ENCODE data around the gene CISTR. TPM values are rescaled to one million over a fixed set of nuclear protein-coding genes. Genes with fewer than 3 reads are reported as not detected.
"Not testable (repeated sequence)": the region's sequence is repeated elsewhere in the genome, so short reads cannot be mapped to it uniquely, and the experiment has no call there.

Gene CISTR
- total RNA-seq, 4 donors from 2014 or later: not detected

DNA sequence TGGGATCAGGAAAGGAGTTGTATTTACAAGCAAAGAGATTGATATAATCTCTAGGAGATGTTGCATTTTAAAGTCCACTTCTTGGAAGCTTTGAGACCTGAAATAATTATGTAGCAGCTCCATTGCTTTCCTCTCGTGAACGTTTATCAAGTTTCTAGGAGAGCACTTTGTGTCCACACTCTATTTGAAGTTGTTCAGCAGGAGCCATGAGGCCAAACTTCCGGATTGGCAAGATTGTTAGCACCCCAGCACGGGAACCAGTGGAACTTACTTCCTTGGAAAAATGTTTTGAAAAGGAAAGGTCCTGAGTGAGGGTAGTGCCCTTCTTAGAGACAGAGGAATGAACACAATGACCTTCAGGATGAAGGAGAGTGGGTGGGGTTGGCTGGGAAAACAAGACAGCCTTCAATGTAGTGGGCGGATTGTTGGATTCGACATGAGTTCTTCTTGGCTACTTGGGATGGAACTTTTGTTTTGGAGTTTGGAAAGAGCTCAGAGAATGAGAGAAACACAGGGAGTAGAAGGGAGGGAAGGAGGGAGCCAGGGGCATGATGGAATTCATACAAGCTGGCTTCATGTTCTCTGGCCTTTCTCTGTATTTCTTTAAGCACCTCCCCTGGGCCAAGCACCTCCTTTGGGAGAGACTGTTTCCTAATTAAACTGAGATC, 23.8 kb upstream of the CISTR start:
- H3K27ac ChIP-seq: no peak overlapping the region
- H3K36me3 ChIP-seq: no peaks in the 10 kb centered on the region
- H3K4me1 ChIP-seq: no peaks in the 10 kb centered on the region
- DNase-seq: no peak
- H3K9me3 ChIP-seq: no peaks in the 10 kb centered on the region
- no peak overlapping the region for H3K4me3 ChIP-seq
- TF ChIP-seq POLR2A (IDR thresholded peaks at IDR 0.05): no peak
- TF ChIP-seq, protein P1, sequence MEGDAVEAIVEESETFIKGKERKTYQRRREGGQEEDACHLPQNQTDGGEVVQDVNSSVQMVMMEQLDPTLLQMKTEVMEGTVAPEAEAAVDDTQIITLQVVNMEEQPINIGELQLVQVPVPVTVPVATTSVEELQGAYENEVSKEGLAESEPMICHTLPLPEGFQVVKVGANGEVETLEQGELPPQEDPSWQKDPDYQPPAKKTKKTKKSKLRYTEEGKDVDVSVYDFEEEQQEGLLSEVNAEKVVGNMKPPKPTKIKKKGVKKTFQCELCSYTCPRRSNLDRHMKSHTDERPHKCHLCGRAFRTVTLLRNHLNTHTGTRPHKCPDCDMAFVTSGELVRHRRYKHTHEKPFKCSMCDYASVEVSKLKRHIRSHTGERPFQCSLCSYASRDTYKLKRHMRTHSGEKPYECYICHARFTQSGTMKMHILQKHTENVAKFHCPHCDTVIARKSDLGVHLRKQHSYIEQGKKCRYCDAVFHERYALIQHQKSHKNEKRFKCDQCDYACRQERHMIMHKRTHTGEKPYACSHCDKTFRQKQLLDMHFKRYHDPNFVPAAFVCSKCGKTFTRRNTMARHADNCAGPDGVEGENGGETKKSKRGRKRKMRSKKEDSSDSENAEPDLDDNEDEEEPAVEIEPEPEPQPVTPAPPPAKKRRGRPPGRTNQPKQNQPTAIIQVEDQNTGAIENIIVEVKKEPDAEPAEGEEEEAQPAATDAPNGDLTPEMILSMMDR (IDR thresholded peaks at IDR 0.05): no peak
- H3K27me3 ChIP-seq: no peaks in the 10 kb centered on the region

DNA sequence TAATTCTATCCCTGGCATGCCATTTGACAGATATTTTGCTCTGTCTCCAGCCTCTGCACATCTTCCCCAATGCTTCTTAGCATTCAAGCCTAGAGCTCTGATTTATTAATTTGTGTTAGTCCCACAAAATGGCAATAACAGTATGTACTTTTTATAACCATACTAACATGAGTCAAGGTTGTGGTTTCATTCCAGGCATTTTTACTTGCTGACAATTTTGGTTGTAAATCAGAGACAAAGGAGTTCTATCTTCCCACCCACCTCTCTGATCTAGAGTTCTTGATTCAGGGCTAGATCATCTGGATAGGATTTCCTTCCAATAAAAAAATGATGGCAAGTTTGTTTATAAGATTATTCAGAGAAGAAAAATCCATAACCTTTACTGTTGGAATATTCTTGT, 18.5 kb upstream of the CISTR start:
- H3K27me3 ChIP-seq: no peaks in the 10 kb centered on the region

DNA sequence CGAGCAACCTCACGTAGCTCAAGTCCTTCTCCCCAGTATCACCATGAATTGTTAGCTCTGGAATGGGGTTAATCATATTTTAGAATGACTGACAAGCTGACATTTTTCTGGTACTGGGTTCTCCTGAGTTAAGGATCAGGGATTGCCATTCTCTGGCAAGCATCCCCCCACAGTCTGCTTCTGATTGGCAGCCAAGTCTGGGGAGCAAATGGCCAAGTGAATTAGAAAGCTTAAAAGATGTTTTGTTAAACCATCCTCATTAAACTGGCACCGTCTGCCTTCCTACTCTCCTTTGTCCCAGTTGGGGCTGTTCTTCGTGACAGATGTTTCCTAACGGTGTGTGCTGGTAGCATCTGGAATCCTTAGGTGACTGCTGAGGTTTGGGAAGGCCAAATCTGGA, 17.2 kb upstream of the CISTR start:
- Histone ChIP-seq H3K4me1 (no peaks in the 10 kb centered on the region), H3K27me3 (no peaks in the 10 kb centered on the region), H3K9me3 (no peaks in the 10 kb centered on the region), H3K36me3 (no peaks in the 10 kb centered on the region), H3K4me3 (no peak overlapping the region), H3K27ac (no peak overlapping the region)
- no peak for TF ChIP-seq POLR2A (IDR thresholded peaks at IDR 0.05)
- TF ChIP-seq, protein P1 (IDR thresholded peaks at IDR 0.05): no peak
- no peak for DNase-seq

More for the DNA sequence above, 18.5 kb upstream of the CISTR start:
- no peak for DNase-seq
- TF ChIP-seq, protein P1 (IDR thresholded peaks at IDR 0.05): no peak
- TF ChIP-seq POLR2A (IDR thresholded peaks at IDR 0.05): no peak
- Histone ChIP-seq H3K4me1 (no peaks in the 10 kb centered on the region), H3K4me3 (no peak overlapping the region), H3K9me3 (no peaks in the 10 kb centered on the region), H3K27ac (no peak overlapping the region), H3K36me3 (no peaks in the 10 kb centered on the region)

DNA sequence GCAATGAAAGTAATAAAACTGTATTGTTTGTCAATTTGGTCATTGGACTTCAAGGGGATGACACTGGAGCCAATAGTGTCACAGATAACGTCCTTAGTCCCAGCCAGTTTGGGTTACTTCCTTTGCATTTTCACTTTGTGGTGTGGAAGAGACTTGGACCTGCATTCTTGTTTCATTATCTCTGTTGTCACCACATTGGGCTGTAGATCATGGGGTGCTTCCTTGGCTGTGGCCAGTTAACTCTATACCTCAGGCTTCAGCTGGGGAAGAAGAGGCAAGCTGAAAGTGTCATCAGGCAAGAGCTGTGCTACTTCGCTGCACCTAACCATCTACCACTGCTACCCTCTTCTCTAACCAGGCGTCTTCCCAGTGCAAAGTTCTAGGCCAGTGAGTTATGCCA, 15.1 kb upstream of the CISTR start:
- Histone ChIP-seq H3K9me3 (no peaks in the 10 kb centered on the region), H3K36me3 (no peaks in the 10 kb centered on the region), H3K27me3 (no peaks in the 10 kb centered on the region), H3K4me3 (no peak overlapping the region), H3K27ac (no peak overlapping the region), H3K4me1 (no peaks in the 10 kb centered on the region)
- TF ChIP-seq, protein P1 (IDR thresholded peaks at IDR 0.05): no peak
- no peak for TF ChIP-seq POLR2A (IDR thresholded peaks at IDR 0.05)
- DNase-seq: no peak

DNA sequence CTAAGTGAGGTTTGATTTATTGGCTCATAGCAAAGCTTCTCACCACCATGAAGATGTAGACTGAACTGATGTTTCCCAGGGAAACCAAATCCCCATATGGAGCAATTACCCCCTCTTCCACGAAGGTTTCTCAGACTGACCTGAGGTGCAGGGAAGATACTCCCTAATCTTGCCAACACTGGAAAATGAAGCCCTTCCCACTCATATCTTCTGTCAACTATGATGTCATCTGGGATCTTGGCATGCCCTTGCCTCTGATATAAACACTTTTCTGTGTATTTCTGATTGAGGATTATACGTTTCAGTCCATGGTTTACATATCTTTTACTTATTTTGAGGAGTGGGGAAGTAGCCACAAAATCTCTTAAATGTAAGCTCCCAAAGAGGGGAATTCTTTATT, 14.1 kb upstream of the CISTR start:
- no peak for DNase-seq
- Histone ChIP-seq H3K36me3 (no peaks in the 10 kb centered on the region), H3K27me3 (no peaks in the 10 kb centered on the region), H3K4me3 (no peak overlapping the region), H3K27ac (no peak overlapping the region), H3K9me3 (no peaks in the 10 kb centered on the region), H3K4me1 (no peaks in the 10 kb centered on the region)
- TF ChIP-seq POLR2A (IDR thresholded peaks at IDR 0.05): no peak
- TF ChIP-seq, protein P1 (IDR thresholded peaks at IDR 0.05): no peak

DNA sequence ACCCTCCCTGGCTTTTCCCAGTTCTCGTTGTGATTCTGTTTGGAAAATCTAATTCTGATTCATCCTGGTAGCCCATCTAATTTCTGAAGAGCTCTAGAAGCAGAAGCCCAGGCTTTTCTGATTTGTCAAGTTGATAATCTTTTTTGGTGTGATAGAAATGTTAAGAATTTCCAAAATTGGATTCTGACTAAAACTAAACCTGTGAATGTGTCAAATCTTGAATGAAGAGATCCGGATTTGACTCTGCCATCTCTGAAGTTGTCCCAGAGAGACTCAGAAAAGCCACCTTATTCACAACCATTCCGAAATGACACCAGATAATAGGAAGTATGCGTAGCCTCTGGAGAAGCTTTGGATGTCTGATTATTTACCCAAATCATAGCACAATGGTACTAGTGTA, 12.8 kb upstream of the CISTR start:
- H3K9me3 ChIP-seq: no peaks in the 10 kb centered on the region
- no peak overlapping the region for H3K4me3 ChIP-seq
- TF ChIP-seq, protein P1 (IDR thresholded peaks at IDR 0.05): no peak
- no peak for TF ChIP-seq POLR2A (IDR thresholded peaks at IDR 0.05)
- no peak for DNase-seq
- H3K36me3 ChIP-seq: no peaks in the 10 kb centered on the region
- H3K27ac ChIP-seq: no peak overlapping the region
- H3K4me1 ChIP-seq: no peaks in the 10 kb centered on the region
- H3K27me3 ChIP-seq: no peaks in the 10 kb centered on the region

DNA sequence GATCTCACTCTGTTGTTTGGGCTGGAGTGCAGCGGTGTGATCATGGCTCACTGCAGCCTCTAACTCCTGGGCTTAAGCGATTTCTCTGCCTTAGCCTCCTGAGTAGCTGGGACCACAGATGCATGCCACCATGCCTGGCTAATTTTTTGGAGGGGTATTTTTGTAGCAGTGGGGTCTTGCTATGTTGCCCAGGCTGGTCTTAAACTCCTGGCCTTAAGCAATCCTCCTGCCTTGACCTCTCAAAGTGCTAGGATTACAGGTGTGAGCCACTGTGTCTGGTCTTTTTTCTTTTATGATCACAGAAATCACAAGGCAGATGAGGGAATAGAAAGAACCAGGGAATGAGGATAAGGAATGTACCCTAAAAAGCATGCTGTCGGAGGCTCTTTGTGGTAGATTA, 11.0 kb upstream of the CISTR start:
- not testable (repeated sequence) for H3K27me3 ChIP-seq, DNase-seq, H3K36me3 ChIP-seq, H3K4me1 ChIP-seq, H3K9me3 ChIP-seq, H3K4me3 ChIP-seq, H3K27ac ChIP-seq
